HCT116 (cell line): Measurements from ENCODE around the gene HCRT. TPM values are rescaled to one million over a fixed set of nuclear protein-coding genes. Genes with fewer than 3 reads are reported as not detected.

ENCODE experiments used
- ATAC-seq: fragments of 200-7000 bp; cut with Tn5 transposase; 2 replicates; pipeline ENCODE4 v1.9.1; 2020; ENCODE audit warnings: mild to moderate bottlenecking, moderate library complexity
- BruUV-seq: library from RNA; stranded (reverse); fragments of 400-500 nt; replicated peaks from 2 replicates; lab custom pipeline; 2021; lab: Mats Ljungman, UMichigan
- CTCF ChIA-PET: fragments of 300-600 bp; sonication (Branson Sonifier 250); formaldehyde crosslinking; loops from one replicate; lab custom pipeline; 2021; ENCODE audit warnings: antibody characterized with exemption; lab: Charles Lee
- POLR2A ChIA-PET: fragments of 300-600, 350-600 bp; sonication (Branson Sonifier 250); formaldehyde crosslinking; loops from one replicate; lab custom pipeline; 2021; ENCODE audit warnings: antibody characterized with exemption; lab: Charles Lee
- RAD21 ChIA-PET, 2 experiments: fragments of 300-600 bp; sonication (Branson Sonifier 250); formaldehyde crosslinking; loops; one replicate each; lab custom pipeline; 2023; ENCODE audit warnings: low total read pairs in 2 of 2; ENCODE audit not compliant: uncharacterized antibody in 2 of 2, unreplicated experiment in 2 of 2, low non-redundant PET in 1 of 2; lab: Charles Lee
- DNase-seq: peaks from one replicate; pipeline ENCODE4 v3.0.0-alpha.2; 2010; ENCODE audit warnings: low read depth, low spot score
- H2AFZ ChIP-seq: fragments of 200-600 bp; shearing (Covaris generic), sonication (generic); 2 replicates; pipeline ENCODE4 v1.6.1; 2017; ENCODE audit warnings: low read depth, mixed run types, mixed read lengths, antibody characterized with exemption, low read length; ENCODE audit not compliant: poor library complexity, severe bottlenecking
- H3K27ac ChIP-seq: 2 replicates; pipeline ENCODE4 v1.5.1; 2012; ENCODE audit warnings: low read depth, low read length
- H3K27me3 ChIP-seq: fragments of 200-600 bp; sonication (generic); 2 replicates; pipeline ENCODE4 v1.6.1; 2016; ENCODE audit warnings: mixed run types, low read length, mixed read lengths; ENCODE audit not compliant: insufficient read depth
- H3K36me3 ChIP-seq, 2 experiments: fragments of 200-500 bp in 1 of 2; fragments of 200-600 bp in 1 of 2; sonication (Bioruptor generic) in 1 of 2; sonication (generic) in 1 of 2; 2 replicates each; pipeline versions ENCODE4 v1.5.1 to v1.6.1; 2014 to 2016; ENCODE audit warnings: low read length in 2 of 2, inconsistent platforms in 1 of 2, mixed read lengths in 1 of 2, mixed run types in 1 of 2; ENCODE audit not compliant: insufficient read depth in 2 of 2, control insufficient read depth in 1 of 2
- H3K4me1 ChIP-seq, 2 experiments: fragments of 200-600 bp in 1 of 2; sonication (generic) in 1 of 2; 2 replicates each; pipeline versions ENCODE4 v1.5.1 to v1.6.1; 2012 to 2017; ENCODE audit warnings: low read length in 2 of 2, inconsistent platforms in 1 of 2, mild to moderate bottlenecking in 1 of 2, mixed read lengths in 1 of 2, mixed run types in 1 of 2, moderate library complexity in 1 of 2; ENCODE audit not compliant: insufficient read depth in 2 of 2, control insufficient read depth in 1 of 2
- H3K4me2 ChIP-seq: fragments of 200-600 bp; sonication (generic); 2 replicates; pipeline ENCODE4 v1.6.1; 2017; ENCODE audit warnings: mixed run types, low read length, mixed read lengths
- H3K4me3 ChIP-seq, 2 experiments: fragments of 200-600 bp in 1 of 2; sonication (generic) in 1 of 2; replicated peaks in 1 of 2; 2 replicates each; pipeline ENCODE4 v1.5.1; 2011 to 2016; ENCODE audit warnings: low read length in 2 of 2, control low read depth in 1 of 2, low read depth in 1 of 2, mild to moderate bottlenecking in 1 of 2, mixed read lengths in 1 of 2, mixed run types in 1 of 2
- H3K79me2 ChIP-seq: fragments of 200-600 bp; sonication (generic); 2 replicates; pipeline ENCODE4 v1.6.1; 2017; ENCODE audit warnings: mild to moderate bottlenecking, mixed run types, low read length, moderate library complexity, mixed read lengths; ENCODE audit not compliant: insufficient read depth
- H3K9ac ChIP-seq: fragments of 200-600 bp; sonication (generic); 2 replicates; pipeline ENCODE4 v1.6.1; 2016; ENCODE audit warnings: low read length, mixed read lengths
- H3K9me2 ChIP-seq: fragments of 200-600 bp; sonication (generic), shearing (Covaris generic); 2 replicates; pipeline ENCODE4 v1.6.1; 2017; ENCODE audit warnings: mixed run types, mild to moderate bottlenecking, moderate library complexity; ENCODE audit not compliant: insufficient read depth
- H3K9me3 ChIP-seq, 2 experiments: fragments of 200-500 bp in 1 of 2; fragments of 200-600 bp in 1 of 2; sonication (Bioruptor generic) in 1 of 2; sonication (generic) in 1 of 2; 2 replicates each; pipeline ENCODE4 v1.6.1; 2014 to 2017; ENCODE audit warnings: low read length in 2 of 2, mixed read lengths in 2 of 2, inconsistent platforms in 1 of 2, low read depth in 1 of 2, mild to moderate bottlenecking in 1 of 2, mixed run types in 1 of 2, moderate library complexity in 1 of 2; ENCODE audit not compliant: control insufficient read depth in 1 of 2, insufficient read depth in 1 of 2
- H4K20me1 ChIP-seq: fragments of 200-600 bp; sonication (generic), shearing (Covaris generic); 2 replicates; pipeline ENCODE4 v1.6.1; 2017; ENCODE audit warnings: mixed run types, mild to moderate bottlenecking, moderate library complexity; ENCODE audit not compliant: insufficient read depth
- EZH2 ChIP-seq: fragments of 200-600 bp; sonication (generic); IDR thresholded peaks from 2 replicates; pipeline ENCODE4 v1.6.1; 2017; ENCODE audit warnings: antibody characterized with exemption, mixed run types
- EZH2phosphoT487 ChIP-seq: fragments of 200-600 bp; IDR thresholded peaks from 2 replicates; pipeline ENCODE4 v1.6.1; 2018; ENCODE audit warnings: antibody characterized with exemption, borderline replicate concordance
- FOSL1 ChIP-seq: IDR thresholded peaks from 2 replicates; pipeline ENCODE4 v1.6.1; 2012; ENCODE audit warnings: low read depth
- JUND ChIP-seq: IDR thresholded peaks from 2 replicates; pipeline ENCODE4 v1.6.1; 2012
- POLR2AphosphoS5 ChIP-seq: IDR thresholded peaks from 2 replicates; pipeline ENCODE4 v1.6.1; 2011; ENCODE audit warnings: mild to moderate bottlenecking, low read depth, low read length, moderate library complexity
- RAD21 ChIP-seq: IDR thresholded peaks from 2 replicates; pipeline ENCODE4 v1.6.1; 2012; ENCODE audit warnings: low read depth, mild to moderate bottlenecking
- SP1 ChIP-seq: IDR thresholded peaks from 2 replicates; pipeline ENCODE4 v1.6.1; 2012; ENCODE audit warnings: low read depth
- TCF7L2 ChIP-seq: IDR thresholded peaks from 2 replicates; pipeline ENCODE4 v1.7.0; 2011; ENCODE audit warnings: borderline replicate concordance, inconsistent platforms; ENCODE audit not compliant: insufficient read depth, insufficient read length; ENCODE audit errors: extremely low read depth
- YY1 ChIP-seq: IDR thresholded peaks from 2 replicates; pipeline ENCODE4 v1.6.1; 2011; ENCODE audit warnings: low read length, low read depth, moderate library complexity, mild to moderate bottlenecking; ENCODE audit not compliant: insufficient replicate concordance; ENCODE audit errors: extremely low read depth
- ZFX ChIP-seq: fragments of 450-650 bp; IDR thresholded peaks from 2 replicates; pipeline ENCODE4 v1.6.1; 2017
- intact Hi-C: fragments of 100-400 bp; cut with micrococcal nuclease; formaldehyde crosslinking; loops from 2 replicates; pipeline ENCODE4 v1.10.0; 2022
- total RNA-seq: library from RNA; stranded (reverse); gene quantifications from one replicate; pipeline ENCODE4 v1.2.1, GENCODE V29; 2021; ENCODE audit not compliant: unreplicated experiment
- TF ChIP-seq, protein P1 (sequence below): IDR thresholded peaks from 2 replicates; pipeline ENCODE4 v1.6.1; 2011; ENCODE audit warnings: mild to moderate bottlenecking, low read length, moderate library complexity; ENCODE audit not compliant: insufficient replicate concordance; ENCODE audit errors: extremely low read depth
- TF ChIP-seq, protein P2 (sequence below): IDR thresholded peaks from 2 replicates; pipeline ENCODE4 v1.6.1; 2012
- TF ChIP-seq, protein P3 (sequence below): IDR thresholded peaks from 2 replicates; pipeline ENCODE4 v1.6.1; 2012
- TF ChIP-seq, protein P4 (sequence below), 3 experiments: fragments of 200-600 bp in 1 of 3; sonication (generic) in 1 of 3; IDR thresholded peaks in 2 of 3; conservative IDR thresholded peaks in 1 of 3; 2 replicates each; pipeline ENCODE4 v1.5.1; 2012 to 2017; ENCODE audit warnings: low read depth in 2 of 3, low read length in 2 of 3, antibody characterized with exemption in 1 of 3, borderline replicate concordance in 1 of 3, control low read depth in 1 of 3, mild to moderate bottlenecking in 1 of 3, mixed read lengths in 1 of 3, mixed run types in 1 of 3, moderate library complexity in 1 of 3; ENCODE audit not compliant: insufficient read depth in 1 of 3
- TF ChIP-seq, protein P5 (sequence below): IDR thresholded peaks from 2 replicates; pipeline ENCODE4 v1.6.1; 2012; ENCODE audit warnings: low read depth

Gene HCRT
- total RNA-seq, 1 experiment from 2014 or later, result not detected

DNA sequence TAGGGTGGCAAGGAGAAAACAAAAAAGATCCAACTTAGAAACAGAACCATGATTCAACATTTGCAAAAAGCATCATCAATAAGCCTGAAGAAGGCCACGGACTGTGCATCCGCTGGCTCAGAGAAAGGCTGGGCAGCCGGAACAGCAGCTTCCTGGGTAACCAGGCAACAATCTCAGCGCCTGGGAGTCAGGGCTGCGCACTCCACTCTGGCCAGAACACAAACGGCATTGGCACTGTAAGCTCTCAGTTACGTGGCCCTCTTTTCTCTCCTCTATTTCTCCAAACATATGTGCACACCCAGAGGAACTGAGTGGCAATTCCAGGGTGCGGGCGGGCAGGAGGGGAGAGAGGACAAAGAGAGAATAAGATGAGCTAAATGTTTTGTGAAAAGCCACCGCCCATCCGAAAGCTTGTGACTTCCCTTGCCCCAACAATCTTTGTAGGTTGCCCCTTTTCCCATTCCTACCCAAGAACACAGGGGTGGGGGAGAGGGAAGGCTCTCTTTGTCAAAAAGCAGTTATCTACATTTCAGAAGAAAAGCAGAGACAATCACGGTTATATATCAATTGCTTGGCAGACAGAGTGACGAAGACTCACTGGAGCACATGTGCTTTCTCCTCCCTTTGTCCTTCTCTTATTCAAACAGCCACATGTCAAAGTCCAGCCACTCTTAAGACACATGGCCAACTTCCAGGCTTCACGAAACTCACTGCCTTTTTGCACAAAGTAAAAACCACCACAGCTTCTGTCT lies 15.6 kb upstream of the HCRT start (continued):
- TF ChIP-seq, protein P1, sequence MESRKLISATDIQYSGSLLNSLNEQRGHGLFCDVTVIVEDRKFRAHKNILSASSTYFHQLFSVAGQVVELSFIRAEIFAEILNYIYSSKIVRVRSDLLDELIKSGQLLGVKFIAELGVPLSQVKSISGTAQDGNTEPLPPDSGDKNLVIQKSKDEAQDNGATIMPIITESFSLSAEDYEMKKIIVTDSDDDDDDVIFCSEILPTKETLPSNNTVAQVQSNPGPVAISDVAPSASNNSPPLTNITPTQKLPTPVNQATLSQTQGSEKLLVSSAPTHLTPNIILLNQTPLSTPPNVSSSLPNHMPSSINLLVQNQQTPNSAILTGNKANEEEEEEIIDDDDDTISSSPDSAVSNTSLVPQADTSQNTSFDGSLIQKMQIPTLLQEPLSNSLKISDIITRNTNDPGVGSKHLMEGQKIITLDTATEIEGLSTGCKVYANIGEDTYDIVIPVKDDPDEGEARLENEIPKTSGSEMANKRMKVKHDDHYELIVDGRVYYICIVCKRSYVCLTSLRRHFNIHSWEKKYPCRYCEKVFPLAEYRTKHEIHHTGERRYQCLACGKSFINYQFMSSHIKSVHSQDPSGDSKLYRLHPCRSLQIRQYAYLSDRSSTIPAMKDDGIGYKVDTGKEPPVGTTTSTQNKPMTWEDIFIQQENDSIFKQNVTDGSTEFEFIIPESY, result no peak
- TF ChIP-seq FOSL1, result no peak
- TF ChIP-seq YY1, result no peak
- no peak for TF ChIP-seq ZFX

DNA sequence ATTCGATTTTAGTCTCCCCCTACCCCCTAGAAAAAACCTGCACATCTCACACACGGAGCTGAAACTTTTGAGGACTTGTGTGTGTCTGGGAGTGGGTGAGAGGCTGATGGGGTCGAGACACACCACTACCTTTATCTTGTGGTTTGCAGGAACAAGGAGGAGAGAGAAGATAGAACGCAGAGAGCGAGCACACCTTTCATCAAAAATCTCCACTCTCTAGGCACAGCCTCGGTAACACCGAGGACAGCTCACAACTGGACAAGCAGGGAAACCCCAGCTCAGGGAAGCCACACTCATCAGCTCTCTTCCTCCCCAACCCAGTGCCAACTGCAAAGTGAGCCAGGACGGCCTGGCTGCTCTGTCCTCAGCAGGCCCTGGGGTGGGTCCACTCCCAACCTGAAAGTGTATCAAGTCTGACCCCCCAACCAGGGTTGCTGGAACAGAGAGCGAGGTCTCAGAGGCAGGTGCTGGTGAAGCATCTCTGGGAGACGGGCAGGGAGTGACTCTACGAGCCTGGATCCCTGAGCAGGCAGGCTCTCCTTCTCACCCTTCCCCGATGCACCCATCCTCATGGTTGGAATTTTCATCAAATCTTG lies 14.3 kb upstream of the HCRT start:
- no peaks in the 10 kb centered on the region for H3K9me2 ChIP-seq
- no peak for ATAC-seq
- BruUV-seq, result no TSS peak
- no peak overlapping the region for H3K4me2 ChIP-seq
- no peaks in the 10 kb centered on the region for H3K27me3 ChIP-seq
- no peaks in the 10 kb centered on the region for H3K9me3 ChIP-seq
- ChIA-PET POLR2A (no interaction called here), RAD21 (no interaction called here), CTCF (interaction anchor here (2.0 kb wide), 1 partner anchor 22 kb away, joined by 6 read pairs; no protein-coding TSS in a partner anchor)
- peaks cover 0 to 3% of the 10 kb centered on the region in 2 experiments; a peak in 1 of 4 replicates for H3K4me1 ChIP-seq
- no peak overlapping the region for H2AFZ ChIP-seq
- no peak overlapping the region for H3K9ac ChIP-seq
- no peak overlapping the region for H3K27ac ChIP-seq
- no peaks in the 10 kb centered on the region for H4K20me1 ChIP-seq
- H3K36me3 ChIP-seq, result no peaks in the 10 kb centered on the region
- no peak for DNase-seq
- H3K79me2 ChIP-seq, result no peaks in the 10 kb centered on the region
- intact Hi-C loops, result no loop called here
- H3K4me3 ChIP-seq, result no peak overlapping the region
- TF ChIP-seq, protein P2, sequence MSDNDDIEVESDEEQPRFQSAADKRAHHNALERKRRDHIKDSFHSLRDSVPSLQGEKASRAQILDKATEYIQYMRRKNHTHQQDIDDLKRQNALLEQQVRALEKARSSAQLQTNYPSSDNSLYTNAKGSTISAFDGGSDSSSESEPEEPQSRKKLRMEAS, result no peak
- TF ChIP-seq EZH2, result no peak
- no peak for TF ChIP-seq RAD21
- TF ChIP-seq, protein P3, sequence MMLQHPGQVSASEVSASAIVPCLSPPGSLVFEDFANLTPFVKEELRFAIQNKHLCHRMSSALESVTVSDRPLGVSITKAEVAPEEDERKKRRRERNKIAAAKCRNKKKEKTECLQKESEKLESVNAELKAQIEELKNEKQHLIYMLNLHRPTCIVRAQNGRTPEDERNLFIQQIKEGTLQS, result no peak
- TF ChIP-seq POLR2AphosphoS5, result no peak
- no peak for TF ChIP-seq ZFX
- TF ChIP-seq EZH2phosphoT487, result no peak
- no peak for TF ChIP-seq JUND
- no peak for TF ChIP-seq FOSL1
- no peak for TF ChIP-seq SP1
- TF ChIP-seq, protein P4, sequence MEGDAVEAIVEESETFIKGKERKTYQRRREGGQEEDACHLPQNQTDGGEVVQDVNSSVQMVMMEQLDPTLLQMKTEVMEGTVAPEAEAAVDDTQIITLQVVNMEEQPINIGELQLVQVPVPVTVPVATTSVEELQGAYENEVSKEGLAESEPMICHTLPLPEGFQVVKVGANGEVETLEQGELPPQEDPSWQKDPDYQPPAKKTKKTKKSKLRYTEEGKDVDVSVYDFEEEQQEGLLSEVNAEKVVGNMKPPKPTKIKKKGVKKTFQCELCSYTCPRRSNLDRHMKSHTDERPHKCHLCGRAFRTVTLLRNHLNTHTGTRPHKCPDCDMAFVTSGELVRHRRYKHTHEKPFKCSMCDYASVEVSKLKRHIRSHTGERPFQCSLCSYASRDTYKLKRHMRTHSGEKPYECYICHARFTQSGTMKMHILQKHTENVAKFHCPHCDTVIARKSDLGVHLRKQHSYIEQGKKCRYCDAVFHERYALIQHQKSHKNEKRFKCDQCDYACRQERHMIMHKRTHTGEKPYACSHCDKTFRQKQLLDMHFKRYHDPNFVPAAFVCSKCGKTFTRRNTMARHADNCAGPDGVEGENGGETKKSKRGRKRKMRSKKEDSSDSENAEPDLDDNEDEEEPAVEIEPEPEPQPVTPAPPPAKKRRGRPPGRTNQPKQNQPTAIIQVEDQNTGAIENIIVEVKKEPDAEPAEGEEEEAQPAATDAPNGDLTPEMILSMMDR (IDR thresholded peaks at IDR 0.05 in 2 of 3, conservative IDR thresholded peaks at IDR 0.05 in 1 of 3; ENCODE audit: borderline replicate concordance in 1 of 3, insufficient read depth in 1 of 3, low read depth in 2 of 3, low read length in 2 of 3), result no peak
- TF ChIP-seq TCF7L2, result no peak
- TF ChIP-seq, protein P5, sequence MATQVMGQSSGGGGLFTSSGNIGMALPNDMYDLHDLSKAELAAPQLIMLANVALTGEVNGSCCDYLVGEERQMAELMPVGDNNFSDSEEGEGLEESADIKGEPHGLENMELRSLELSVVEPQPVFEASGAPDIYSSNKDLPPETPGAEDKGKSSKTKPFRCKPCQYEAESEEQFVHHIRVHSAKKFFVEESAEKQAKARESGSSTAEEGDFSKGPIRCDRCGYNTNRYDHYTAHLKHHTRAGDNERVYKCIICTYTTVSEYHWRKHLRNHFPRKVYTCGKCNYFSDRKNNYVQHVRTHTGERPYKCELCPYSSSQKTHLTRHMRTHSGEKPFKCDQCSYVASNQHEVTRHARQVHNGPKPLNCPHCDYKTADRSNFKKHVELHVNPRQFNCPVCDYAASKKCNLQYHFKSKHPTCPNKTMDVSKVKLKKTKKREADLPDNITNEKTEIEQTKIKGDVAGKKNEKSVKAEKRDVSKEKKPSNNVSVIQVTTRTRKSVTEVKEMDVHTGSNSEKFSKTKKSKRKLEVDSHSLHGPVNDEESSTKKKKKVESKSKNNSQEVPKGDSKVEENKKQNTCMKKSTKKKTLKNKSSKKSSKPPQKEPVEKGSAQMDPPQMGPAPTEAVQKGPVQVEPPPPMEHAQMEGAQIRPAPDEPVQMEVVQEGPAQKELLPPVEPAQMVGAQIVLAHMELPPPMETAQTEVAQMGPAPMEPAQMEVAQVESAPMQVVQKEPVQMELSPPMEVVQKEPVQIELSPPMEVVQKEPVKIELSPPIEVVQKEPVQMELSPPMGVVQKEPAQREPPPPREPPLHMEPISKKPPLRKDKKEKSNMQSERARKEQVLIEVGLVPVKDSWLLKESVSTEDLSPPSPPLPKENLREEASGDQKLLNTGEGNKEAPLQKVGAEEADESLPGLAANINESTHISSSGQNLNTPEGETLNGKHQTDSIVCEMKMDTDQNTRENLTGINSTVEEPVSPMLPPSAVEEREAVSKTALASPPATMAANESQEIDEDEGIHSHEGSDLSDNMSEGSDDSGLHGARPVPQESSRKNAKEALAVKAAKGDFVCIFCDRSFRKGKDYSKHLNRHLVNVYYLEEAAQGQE, result no peak
